ENCODE measurements around the gene ABHD14A. TPM values are rescaled to one million over a fixed set of nuclear protein-coding genes. Genes with fewer than 3 reads are reported as not detected.

Gene ABHD14A
- total and polyA plus RNA-seq, 2 donors (not counting 1 experiment from before 2014, with no cell fraction given) = 5.1 to 10.2 TPM

GRCh38 chr3:52015438-52016228 lies 40.8 kb downstream of the ABHD14A start:
- Histone ChIP-seq H3K9ac (ENCODE audit: insufficient read depth, low read length) (no peak overlapping the region), H4K20me1 (ENCODE audit: control insufficient read depth, extremely low read depth, insufficient read depth, low read length) (no peaks in the 10 kb centered on the region), H3K27ac (ENCODE audit: insufficient read depth, low read length) (no peak overlapping the region), H3K4me2 (ENCODE audit: extremely low read depth, insufficient read depth, low read length) (no peak overlapping the region), H3K4me3 (replicated peaks in 1 of 4; ENCODE audit: control extremely low read depth in 1 of 4, insufficient read depth in 1 of 4, low read depth in 3 of 4, low read length in 4 of 4) (no peak overlapping the region), H3K9me3 (ENCODE audit: control insufficient read depth, insufficient read depth, low read depth, low read length) (no peaks in the 10 kb centered on the region), H3K36me3 (ENCODE audit: control insufficient read depth, insufficient read depth, low read length) (no peaks in the 10 kb centered on the region), H3K79me2 (ENCODE audit: control insufficient read depth, insufficient read depth, low read length) (no peaks in the 10 kb centered on the region), H3K4me1 (ENCODE audit: control insufficient read depth, extremely low read depth, insufficient read depth, low read length) (peaks cover 5% of the 10 kb centered on the region), H2AFZ (ENCODE audit: low read length) (no peak overlapping the region), H3K27me3 (ENCODE audit: control insufficient read depth, insufficient read depth, low read length) (no peaks in the 10 kb centered on the region)
- no peak for DNase-seq (ENCODE audit: low read depth in 2 of 2)
- TF ChIP-seq CTCF (conservative IDR thresholded peaks at IDR 0.05 in 1 of 2, IDR thresholded peaks at IDR 0.05 in 1 of 2; ENCODE audit: low read depth in 1 of 2, low read length in 2 of 2) = no peak
- no peak for TF ChIP-seq EZH2 (IDR thresholded peaks at IDR 0.05; ENCODE audit: low read length, missing control alignments)

DNA sequence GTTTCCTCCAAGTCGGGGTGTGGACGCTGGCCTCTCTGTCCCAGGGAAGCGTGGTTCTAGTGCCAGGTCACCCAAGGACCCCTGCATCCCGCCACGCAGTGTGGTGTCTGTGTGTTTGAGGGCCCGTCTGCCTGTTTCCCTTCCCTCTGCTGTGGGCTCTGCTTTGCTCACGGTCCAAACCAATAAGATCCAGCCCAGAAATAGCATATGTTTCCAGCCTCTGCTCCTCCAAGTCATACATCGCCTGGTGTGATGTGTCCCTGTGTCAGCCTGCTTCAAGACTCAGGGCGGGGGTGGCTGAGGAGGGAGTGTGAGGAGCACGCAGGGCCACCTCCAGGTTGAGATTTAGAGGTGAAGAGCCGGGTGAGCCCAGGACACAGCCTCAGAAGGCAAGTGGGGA lies 42.7 kb downstream of the ABHD14A start:
- no peak overlapping the region for H3K9ac ChIP-seq (ENCODE audit: insufficient read depth, low read length)
- no peak for TF ChIP-seq CTCF (conservative IDR thresholded peaks at IDR 0.05 in 1 of 2, IDR thresholded peaks at IDR 0.05 in 1 of 2; ENCODE audit: low read depth in 1 of 2, low read length in 2 of 2)
- no peak for TF ChIP-seq EZH2 (IDR thresholded peaks at IDR 0.05; ENCODE audit: low read length, missing control alignments)
- H3K4me1 ChIP-seq (ENCODE audit: control insufficient read depth, extremely low read depth, insufficient read depth, low read length) = peaks cover 5% of the 10 kb centered on the region
- H3K4me3 ChIP-seq (replicated peaks in 1 of 4; ENCODE audit: control extremely low read depth in 1 of 4, insufficient read depth in 1 of 4, low read depth in 3 of 4, low read length in 4 of 4) = no peak overlapping the region
- no peak overlapping the region for H3K27ac ChIP-seq (ENCODE audit: insufficient read depth, low read length)
- no peaks in the 10 kb centered on the region for H3K36me3 ChIP-seq (ENCODE audit: control insufficient read depth, insufficient read depth, low read length)
- H2AFZ ChIP-seq (ENCODE audit: low read length) = peak overlapping the region; percentile 2
- no peaks in the 10 kb centered on the region for H3K9me3 ChIP-seq (ENCODE audit: control insufficient read depth, insufficient read depth, low read depth, low read length)
- H3K79me2 ChIP-seq (ENCODE audit: control insufficient read depth, insufficient read depth, low read length) = no peaks in the 10 kb centered on the region
- H3K4me2 ChIP-seq (ENCODE audit: extremely low read depth, insufficient read depth, low read length) = no peak overlapping the region
- DNase-seq (ENCODE audit: low read depth in 2 of 2) = no peak
- H3K27me3 ChIP-seq (ENCODE audit: control insufficient read depth, insufficient read depth, low read length) = no peaks in the 10 kb centered on the region
- no peaks in the 10 kb centered on the region for H4K20me1 ChIP-seq (ENCODE audit: control insufficient read depth, extremely low read depth, insufficient read depth, low read length)

- H2AFZ ChIP-seq (ENCODE audit: low read length) = no peak overlapping the region
- no peak overlapping the region for H3K4me3 ChIP-seq (replicated peaks in 1 of 4; ENCODE audit: control extremely low read depth in 1 of 4, insufficient read depth in 1 of 4, low read depth in 3 of 4, low read length in 4 of 4)
- DNase-seq (ENCODE audit: low read depth in 2 of 2) = no peak
- H3K4me2 ChIP-seq (ENCODE audit: extremely low read depth, insufficient read depth, low read length) = no peak overlapping the region
- H3K4me1 ChIP-seq (ENCODE audit: control insufficient read depth, extremely low read depth, insufficient read depth, low read length) = peaks cover 13% of the 10 kb centered on the region
- H3K9me3 ChIP-seq (ENCODE audit: control insufficient read depth, insufficient read depth, low read depth, low read length) = no peaks in the 10 kb centered on the region
- H3K9ac ChIP-seq (ENCODE audit: insufficient read depth, low read length) = no peak overlapping the region
- no peaks in the 10 kb centered on the region for H4K20me1 ChIP-seq (ENCODE audit: control insufficient read depth, extremely low read depth, insufficient read depth, low read length)
- H3K27ac ChIP-seq (ENCODE audit: insufficient read depth, low read length) = no peak overlapping the region
- no peak for TF ChIP-seq EZH2 (IDR thresholded peaks at IDR 0.05; ENCODE audit: low read length, missing control alignments)
- TF ChIP-seq CTCF (conservative IDR thresholded peaks at IDR 0.05 in 1 of 2, IDR thresholded peaks at IDR 0.05 in 1 of 2; ENCODE audit: low read depth in 1 of 2, low read length in 2 of 2) = no peak
- no peaks in the 10 kb centered on the region for H3K79me2 ChIP-seq (ENCODE audit: control insufficient read depth, insufficient read depth, low read length)
- H3K36me3 ChIP-seq (ENCODE audit: control insufficient read depth, insufficient read depth, low read length) = no peaks in the 10 kb centered on the region
- H3K27me3 ChIP-seq (ENCODE audit: control insufficient read depth, insufficient read depth, low read length) = no peaks in the 10 kb centered on the region
Observed at GRCh38 chr3:52018319-52019000, 43.6 kb downstream of the ABHD14A start.

Data from fibroblast of lung (primary cell).